ENCODE measurements around the gene CCBE1.

DNA sequence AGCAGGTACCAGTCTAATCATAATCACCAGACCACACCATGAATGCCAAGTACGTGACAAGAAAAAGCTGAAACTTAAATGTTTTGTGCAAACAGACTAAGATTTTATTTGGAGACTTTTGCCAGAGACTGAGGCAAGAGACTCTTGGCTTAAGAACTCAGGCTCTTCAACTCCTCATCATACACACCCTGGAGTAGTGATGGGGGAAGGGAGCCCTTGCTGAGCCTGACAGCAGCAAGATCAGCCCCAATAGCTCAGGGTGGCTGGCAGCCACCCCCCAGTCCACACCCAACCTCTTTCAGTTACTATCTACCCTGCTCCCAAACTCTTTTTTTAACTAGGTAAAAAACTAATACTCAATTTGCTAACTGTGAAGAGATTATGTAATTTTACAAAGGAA lies 114.8 kb downstream of the CCBE1 start:
- TF ChIP-seq CTCF (IDR thresholded peaks at IDR 0.05; ENCODE audit: insufficient read depth, low read length) (no peak), GABPA (IDR thresholded peaks at IDR 0.05; ENCODE audit: low read depth) (no peak), POLR2AphosphoS5 (IDR thresholded peaks at IDR 0.05; ENCODE audit: low read depth) (no peak), SPI1 (IDR thresholded peaks at IDR 0.05; ENCODE audit: borderline replicate concordance, low read depth) (no peak)
- TF ChIP-seq, protein P1, sequence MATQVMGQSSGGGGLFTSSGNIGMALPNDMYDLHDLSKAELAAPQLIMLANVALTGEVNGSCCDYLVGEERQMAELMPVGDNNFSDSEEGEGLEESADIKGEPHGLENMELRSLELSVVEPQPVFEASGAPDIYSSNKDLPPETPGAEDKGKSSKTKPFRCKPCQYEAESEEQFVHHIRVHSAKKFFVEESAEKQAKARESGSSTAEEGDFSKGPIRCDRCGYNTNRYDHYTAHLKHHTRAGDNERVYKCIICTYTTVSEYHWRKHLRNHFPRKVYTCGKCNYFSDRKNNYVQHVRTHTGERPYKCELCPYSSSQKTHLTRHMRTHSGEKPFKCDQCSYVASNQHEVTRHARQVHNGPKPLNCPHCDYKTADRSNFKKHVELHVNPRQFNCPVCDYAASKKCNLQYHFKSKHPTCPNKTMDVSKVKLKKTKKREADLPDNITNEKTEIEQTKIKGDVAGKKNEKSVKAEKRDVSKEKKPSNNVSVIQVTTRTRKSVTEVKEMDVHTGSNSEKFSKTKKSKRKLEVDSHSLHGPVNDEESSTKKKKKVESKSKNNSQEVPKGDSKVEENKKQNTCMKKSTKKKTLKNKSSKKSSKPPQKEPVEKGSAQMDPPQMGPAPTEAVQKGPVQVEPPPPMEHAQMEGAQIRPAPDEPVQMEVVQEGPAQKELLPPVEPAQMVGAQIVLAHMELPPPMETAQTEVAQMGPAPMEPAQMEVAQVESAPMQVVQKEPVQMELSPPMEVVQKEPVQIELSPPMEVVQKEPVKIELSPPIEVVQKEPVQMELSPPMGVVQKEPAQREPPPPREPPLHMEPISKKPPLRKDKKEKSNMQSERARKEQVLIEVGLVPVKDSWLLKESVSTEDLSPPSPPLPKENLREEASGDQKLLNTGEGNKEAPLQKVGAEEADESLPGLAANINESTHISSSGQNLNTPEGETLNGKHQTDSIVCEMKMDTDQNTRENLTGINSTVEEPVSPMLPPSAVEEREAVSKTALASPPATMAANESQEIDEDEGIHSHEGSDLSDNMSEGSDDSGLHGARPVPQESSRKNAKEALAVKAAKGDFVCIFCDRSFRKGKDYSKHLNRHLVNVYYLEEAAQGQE (IDR thresholded peaks at IDR 0.05; ENCODE audit: insufficient replicate concordance, low read depth): no peak

Measured in HL-60 (cell line).